ENCODE results near the gene AKIRIN1.
"Not testable (repeated sequence)": the region's sequence is repeated elsewhere in the genome, so short reads cannot be mapped to it uniquely, and the experiment has no call there.

The AKIRIN1 gene

DNA sequence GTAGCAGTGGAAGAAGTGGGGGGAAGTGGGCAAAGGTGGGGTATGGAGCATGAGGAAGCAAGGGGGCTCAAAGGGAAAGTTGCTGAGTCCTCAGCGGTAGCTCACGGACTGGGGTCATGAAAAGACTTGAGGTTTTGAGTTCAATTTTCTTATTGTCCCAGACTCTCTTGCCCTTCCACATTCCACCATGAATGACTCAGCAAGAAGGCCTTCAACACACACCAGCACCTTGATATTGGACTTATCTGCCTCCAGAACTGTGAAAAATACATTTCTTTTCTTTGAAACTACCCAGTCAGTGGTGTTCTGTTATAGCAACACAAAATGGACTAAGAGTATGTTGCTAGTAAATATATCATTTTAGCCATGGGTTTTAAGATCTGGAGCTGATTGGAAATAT lies 32.1 kb upstream of the AKIRIN1 start:
- no peak overlapping the region for H3K4me3 ChIP-seq (ENCODE audit: low read length)
- DNase-seq (ENCODE audit: low read depth), result peak; percentile 42
- TF ChIP-seq, protein P1, sequence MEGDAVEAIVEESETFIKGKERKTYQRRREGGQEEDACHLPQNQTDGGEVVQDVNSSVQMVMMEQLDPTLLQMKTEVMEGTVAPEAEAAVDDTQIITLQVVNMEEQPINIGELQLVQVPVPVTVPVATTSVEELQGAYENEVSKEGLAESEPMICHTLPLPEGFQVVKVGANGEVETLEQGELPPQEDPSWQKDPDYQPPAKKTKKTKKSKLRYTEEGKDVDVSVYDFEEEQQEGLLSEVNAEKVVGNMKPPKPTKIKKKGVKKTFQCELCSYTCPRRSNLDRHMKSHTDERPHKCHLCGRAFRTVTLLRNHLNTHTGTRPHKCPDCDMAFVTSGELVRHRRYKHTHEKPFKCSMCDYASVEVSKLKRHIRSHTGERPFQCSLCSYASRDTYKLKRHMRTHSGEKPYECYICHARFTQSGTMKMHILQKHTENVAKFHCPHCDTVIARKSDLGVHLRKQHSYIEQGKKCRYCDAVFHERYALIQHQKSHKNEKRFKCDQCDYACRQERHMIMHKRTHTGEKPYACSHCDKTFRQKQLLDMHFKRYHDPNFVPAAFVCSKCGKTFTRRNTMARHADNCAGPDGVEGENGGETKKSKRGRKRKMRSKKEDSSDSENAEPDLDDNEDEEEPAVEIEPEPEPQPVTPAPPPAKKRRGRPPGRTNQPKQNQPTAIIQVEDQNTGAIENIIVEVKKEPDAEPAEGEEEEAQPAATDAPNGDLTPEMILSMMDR (conservative IDR thresholded peaks at IDR 0.05; ENCODE audit: low read length), result no peak

DNA sequence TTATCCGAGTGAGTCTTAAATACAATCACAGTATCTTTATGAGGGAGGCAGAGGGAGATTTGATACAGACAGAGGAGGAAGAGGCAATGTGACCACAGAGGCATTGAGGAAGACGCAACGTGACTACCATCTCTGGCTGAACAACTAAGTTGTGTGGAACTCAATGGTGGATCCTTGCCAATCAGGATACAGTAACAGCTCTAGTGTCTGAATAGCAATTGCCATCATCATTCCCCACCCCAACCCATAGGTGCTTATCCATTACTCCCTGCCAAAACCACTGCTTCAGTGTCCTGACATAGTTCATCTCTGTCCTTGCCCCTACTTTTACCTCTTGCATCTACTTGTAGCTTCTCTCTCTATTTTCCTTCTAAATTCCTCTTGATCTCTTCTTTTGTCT lies 29.0 kb upstream of the AKIRIN1 start:
- peak; percentile 92 for DNase-seq (ENCODE audit: low read depth)
- no peak overlapping the region for H3K4me3 ChIP-seq (ENCODE audit: low read length)
- TF ChIP-seq, protein P1 (conservative IDR thresholded peaks at IDR 0.05; ENCODE audit: low read length), result no peak

DNA sequence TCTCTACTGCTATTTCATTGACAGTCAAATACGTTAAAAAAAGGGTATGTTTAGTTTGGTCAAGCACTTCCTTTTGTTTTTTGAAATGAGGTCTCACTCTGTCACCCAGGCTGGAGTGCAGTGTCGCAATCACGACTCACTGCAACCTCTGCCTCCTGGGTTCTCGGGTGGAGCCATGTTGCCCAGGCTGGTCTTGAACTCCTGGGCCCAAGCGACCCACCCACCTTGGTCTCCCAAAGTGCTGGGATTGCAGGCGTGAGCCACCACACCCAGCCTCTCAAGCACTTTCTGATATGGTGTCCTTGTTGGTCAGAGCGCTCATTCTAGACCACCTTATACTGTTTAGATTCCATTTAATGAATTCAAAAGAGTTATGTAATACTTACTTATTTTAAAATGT lies 28.5 kb upstream of the AKIRIN1 start:
- peak; percentile 54 for DNase-seq (ENCODE audit: low read depth)
- no peak overlapping the region for H3K4me3 ChIP-seq (ENCODE audit: low read length)
- TF ChIP-seq, protein P1 (conservative IDR thresholded peaks at IDR 0.05; ENCODE audit: low read length), result no peak

DNA sequence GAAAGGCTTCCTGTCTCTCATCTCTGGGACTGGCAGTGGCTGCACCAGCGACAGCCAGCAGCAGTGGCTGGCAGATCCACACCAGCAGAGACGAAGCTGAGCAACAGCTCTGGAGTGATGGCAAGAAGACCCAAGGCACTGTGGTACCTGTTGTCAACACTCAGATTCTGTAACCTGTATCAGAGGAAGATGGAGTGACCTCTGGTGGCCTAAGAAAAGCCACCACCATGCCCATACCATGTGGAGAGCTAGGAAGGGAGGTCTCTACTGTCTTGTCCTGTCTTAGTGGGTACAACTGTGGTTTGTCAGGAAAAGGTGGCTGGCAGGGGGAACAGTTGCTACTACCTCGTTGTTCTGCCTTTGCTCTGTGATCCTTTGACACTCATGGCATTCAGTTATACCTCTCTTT lies 26.9 kb upstream of the AKIRIN1 start:
- no peak overlapping the region for H3K4me3 ChIP-seq (ENCODE audit: low read length)
- DNase-seq (ENCODE audit: low read depth), result no peak
- TF ChIP-seq, protein P1 (conservative IDR thresholded peaks at IDR 0.05; ENCODE audit: low read length), result no peak

DNA sequence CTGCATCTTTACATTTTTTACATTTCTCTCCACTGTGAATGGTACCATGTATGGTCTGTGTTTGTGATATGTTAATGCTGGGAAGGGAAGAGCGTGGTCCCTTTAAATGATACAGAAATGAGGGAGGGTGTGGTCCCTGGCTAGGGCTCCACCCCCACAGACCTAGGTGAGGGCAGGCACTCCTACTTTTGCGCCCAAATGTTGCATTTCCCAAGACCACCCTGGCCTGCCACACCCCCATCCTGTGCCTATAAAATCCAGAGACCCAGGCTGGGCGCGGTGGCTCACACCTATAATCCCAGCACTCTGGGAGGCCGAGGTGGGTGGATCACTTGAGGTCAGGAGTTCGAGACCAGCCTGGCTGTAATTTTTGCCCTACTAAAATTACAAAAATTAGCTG lies 17.9 kb upstream of the AKIRIN1 start:
- DNase-seq (ENCODE audit: low read depth); H3K4me3 ChIP-seq (ENCODE audit: low read length): not testable (repeated sequence)

DNA sequence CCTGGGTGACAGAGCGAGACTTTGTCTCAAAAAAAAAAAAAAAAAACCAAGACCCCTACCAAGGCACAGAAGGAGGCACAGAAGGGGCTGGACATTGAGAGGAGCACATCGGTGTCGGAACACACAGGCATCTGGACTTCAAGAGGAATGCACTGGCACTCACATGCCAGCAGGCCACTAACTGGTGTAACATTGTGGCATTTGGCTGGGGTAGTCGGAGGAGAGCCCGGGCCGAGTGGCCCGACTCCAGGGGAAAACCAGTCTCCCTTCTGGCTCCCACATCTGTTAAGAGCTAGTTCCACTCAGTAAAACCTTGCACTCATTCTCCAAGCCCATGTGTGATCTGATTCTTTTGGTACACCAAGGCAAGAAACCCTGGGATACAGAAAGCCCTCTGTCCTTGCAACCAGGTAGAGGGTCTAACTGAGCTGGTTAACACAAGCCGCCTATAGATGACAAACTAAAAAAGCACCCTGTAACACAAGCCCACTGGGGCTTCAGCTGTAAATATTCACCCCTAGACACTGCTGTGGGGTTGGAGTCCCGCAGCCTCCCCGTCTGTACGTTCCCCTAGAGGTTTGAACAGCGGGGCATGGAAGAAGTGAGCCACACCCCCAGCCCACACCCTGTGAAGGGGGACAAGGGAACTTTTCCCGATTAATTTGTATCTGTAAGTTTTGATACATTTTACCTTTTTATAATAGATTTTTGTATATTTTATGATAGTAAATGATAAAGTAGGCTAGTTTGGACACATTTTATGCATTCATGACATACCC lies 17.2 kb upstream of the AKIRIN1 start:
- no peak overlapping the region for H3K4me3 ChIP-seq (ENCODE audit: low read length)
- peak; percentile 26 for DNase-seq (ENCODE audit: low read depth)
- TF ChIP-seq, protein P1 (conservative IDR thresholded peaks at IDR 0.05; ENCODE audit: low read length), result no peak

DNA sequence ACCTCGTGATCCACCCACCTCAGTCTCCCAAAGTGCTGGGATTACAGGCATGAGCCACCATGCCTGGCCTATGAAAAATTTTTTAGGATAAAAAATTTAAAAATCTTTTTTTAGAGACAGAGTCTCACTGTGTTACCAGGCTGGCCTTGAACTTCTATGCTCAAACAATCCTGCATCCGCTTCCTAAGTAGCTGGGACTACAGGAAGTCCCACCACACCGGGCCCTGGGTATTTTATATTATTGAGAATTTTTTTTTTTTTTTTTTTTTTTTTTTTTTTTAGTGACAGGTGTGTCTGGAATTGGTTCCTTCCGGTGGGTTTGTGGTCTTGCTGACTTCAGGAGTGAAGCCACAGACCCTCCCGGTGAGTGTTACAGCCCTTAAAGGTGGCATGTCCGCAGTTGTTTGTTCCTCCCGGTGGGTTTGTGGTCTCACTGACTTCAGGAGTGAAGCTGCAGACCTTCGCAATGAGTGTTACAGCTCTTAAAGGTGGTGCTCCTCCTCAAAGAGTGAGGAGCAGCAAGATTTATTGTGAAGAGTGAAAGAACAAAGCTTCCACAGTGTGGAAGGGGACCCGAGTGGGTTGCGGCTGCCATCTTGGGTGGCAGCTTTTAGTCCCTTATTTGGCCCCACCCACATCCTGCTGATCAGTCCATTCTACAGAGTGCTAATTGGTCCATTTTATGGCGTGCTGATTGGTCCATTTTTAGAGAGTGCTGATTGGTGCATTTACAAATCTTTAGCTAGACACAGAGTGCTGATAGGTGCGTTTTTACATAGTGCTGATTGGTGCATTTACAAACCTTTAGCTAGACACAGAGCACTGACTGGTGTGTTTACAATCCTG lies 13.5 kb upstream of the AKIRIN1 start:
- DNase-seq (ENCODE audit: low read depth); H3K4me3 ChIP-seq (ENCODE audit: low read length): not testable (repeated sequence)

DNA sequence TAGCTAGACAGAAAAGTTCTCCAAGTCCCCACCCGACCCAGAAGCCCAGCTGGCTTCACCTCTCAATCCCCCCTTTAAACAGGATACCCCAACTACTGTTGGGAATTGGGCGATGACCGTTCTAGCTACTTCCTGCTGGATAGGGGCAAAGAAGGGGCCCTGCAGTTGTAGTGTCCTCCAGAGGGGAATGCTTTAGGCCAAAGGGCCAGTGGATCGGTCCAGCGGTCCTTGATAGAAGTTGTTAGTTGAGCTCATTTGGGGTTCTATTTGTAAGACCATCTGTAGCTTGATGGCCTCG lies 12.9 kb upstream of the AKIRIN1 start:
- H3K4me3 ChIP-seq (ENCODE audit: low read length); DNase-seq (ENCODE audit: low read depth): not testable (repeated sequence)

DNA sequence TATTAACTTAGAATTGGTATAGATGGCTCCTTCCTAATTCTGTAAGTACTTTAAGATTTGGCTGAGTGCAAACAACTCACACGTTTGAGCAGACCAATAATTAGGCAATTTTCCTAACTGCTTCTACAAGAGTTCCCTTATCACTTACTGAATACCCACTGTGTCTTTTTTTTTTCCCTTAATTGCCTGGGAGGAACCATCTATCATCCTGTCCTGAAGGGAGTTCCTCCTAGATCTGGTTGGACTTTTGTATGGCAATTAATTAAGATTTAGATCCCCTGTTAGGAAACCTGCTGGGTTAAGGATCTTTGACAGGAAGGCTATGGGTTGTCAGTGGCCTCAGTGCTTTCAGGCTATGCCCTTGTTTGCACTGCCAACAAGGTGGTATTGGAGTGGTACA lies 11.7 kb upstream of the AKIRIN1 start:
- H3K4me3 ChIP-seq (ENCODE audit: low read length); DNase-seq (ENCODE audit: low read depth): not testable (repeated sequence)

All from AG10803 (cell line).